BE2C (cell line): ENCODE results near the gene KRT34.

Experiments
- DNase-seq: peaks from one replicate; pipeline ENCODE4 v3.0.0-alpha.2; 2020
- H3K27me3 ChIP-seq: fragments of 250-450 bp; sonication (Bioruptor Pico); 2 replicates; pipeline ENCODE4 v1.5.1; 2020; ENCODE audit warnings: mild to moderate bottlenecking
- H3K36me3 ChIP-seq: fragments of 250-450 bp; sonication (Bioruptor Pico); 2 replicates; pipeline ENCODE4 v1.5.1; 2020; ENCODE audit warnings: mild to moderate bottlenecking
- H3K4me1 ChIP-seq: fragments of 250-450 bp; sonication (Bioruptor Pico); 2 replicates; pipeline ENCODE4 v1.5.1; 2020
- H3K4me3 ChIP-seq: 2 replicates; pipeline ENCODE4 v1.5.1; 2011; ENCODE audit warnings: low read depth, low read length
- H3K9me3 ChIP-seq: fragments of 250-450 bp; sonication (Bioruptor Pico); 2 replicates; pipeline ENCODE4 v1.5.1; 2020
- CTCF ChIP-seq: IDR thresholded peaks from 2 replicates; pipeline ENCODE4 v1.5.1; 2012; ENCODE audit warnings: mild to moderate bottlenecking, low read depth, low read length

KRT34 gene

GRCh38 chr17:41416479-41416878, 34.4 kb upstream of the KRT34 start:
- H3K36me3 ChIP-seq = no peaks in the 10 kb centered on the region
- no peaks in the 10 kb centered on the region for H3K9me3 ChIP-seq
- no peak for DNase-seq
- no peak overlapping the region for H3K4me3 ChIP-seq
- TF ChIP-seq CTCF = no peak
- peaks cover 8% of the 10 kb centered on the region for H3K4me1 ChIP-seq
- H3K27me3 ChIP-seq = no peaks in the 10 kb centered on the region

- no peak overlapping the region for H3K4me3 ChIP-seq
- H3K27me3 ChIP-seq = no peaks in the 10 kb centered on the region
- peaks cover 3% of the 10 kb centered on the region for H3K4me1 ChIP-seq
- H3K9me3 ChIP-seq = no peaks in the 10 kb centered on the region
- no peak for DNase-seq
- TF ChIP-seq CTCF = no peak
- H3K36me3 ChIP-seq = no peaks in the 10 kb centered on the region
These were observed 33.8 kb upstream of the KRT34 start for GRCh38 chr17:41415833-41416335.

DNA sequence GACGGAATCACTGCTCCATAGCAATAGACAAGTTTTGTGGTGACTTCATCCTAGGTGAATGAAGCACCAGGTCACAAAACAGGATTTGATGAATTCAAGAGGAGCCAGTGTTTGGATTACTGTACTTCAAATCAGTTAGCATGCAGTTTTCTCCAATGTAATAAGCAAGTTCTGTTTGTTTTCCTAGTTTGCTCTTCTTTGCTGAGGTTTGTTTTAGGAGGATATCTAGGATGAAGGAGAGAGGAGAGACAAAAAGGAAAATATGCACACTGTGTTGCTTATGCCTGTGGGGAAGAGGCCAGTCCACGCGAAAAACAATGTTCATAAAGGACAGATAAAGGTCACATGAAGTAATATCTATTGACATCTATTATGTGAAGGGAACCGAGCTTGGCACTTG, 33.3 kb upstream of the KRT34 start:
- H3K4me3 ChIP-seq = no peak overlapping the region
- no peaks in the 10 kb centered on the region for H3K27me3 ChIP-seq
- no peak for DNase-seq
- H3K36me3 ChIP-seq = no peaks in the 10 kb centered on the region
- TF ChIP-seq CTCF = no peak
- no peaks in the 10 kb centered on the region for H3K4me1 ChIP-seq
- H3K9me3 ChIP-seq = no peaks in the 10 kb centered on the region

DNA sequence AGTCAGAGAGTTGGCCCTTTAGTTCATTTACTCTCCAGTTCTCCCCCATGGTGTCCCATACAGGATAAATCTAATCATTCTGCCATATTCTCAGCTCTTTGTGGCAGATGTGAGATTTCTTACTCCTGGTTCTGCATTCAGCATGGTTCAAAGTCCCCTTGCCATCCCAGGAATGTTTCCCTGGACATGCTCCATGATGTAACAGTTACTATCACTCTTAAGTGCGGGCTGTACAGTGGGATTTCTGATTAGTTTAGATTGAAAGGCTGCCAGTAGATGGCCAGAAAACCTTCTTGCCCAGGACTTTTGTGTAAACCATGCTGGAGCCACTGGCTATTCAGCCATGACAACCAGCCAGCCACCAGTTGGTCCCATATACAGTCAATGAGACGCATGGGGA, 31.9 kb upstream of the KRT34 start:
- H3K27me3 ChIP-seq = no peaks in the 10 kb centered on the region
- TF ChIP-seq CTCF = no peak
- H3K4me3 ChIP-seq = no peak overlapping the region
- no peaks in the 10 kb centered on the region for H3K4me1 ChIP-seq
- H3K36me3 ChIP-seq = no peaks in the 10 kb centered on the region
- DNase-seq = no peak
- H3K9me3 ChIP-seq = no peaks in the 10 kb centered on the region

- DNase-seq = no peak
- H3K27me3 ChIP-seq = no peaks in the 10 kb centered on the region
- H3K9me3 ChIP-seq = no peaks in the 10 kb centered on the region
- TF ChIP-seq CTCF = no peak
- H3K4me3 ChIP-seq = no peak overlapping the region
- H3K36me3 ChIP-seq = no peaks in the 10 kb centered on the region
- no peaks in the 10 kb centered on the region for H3K4me1 ChIP-seq
These were observed 31.3 kb upstream of the KRT34 start for GRCh38 chr17:41413353-41413957.

DNA sequence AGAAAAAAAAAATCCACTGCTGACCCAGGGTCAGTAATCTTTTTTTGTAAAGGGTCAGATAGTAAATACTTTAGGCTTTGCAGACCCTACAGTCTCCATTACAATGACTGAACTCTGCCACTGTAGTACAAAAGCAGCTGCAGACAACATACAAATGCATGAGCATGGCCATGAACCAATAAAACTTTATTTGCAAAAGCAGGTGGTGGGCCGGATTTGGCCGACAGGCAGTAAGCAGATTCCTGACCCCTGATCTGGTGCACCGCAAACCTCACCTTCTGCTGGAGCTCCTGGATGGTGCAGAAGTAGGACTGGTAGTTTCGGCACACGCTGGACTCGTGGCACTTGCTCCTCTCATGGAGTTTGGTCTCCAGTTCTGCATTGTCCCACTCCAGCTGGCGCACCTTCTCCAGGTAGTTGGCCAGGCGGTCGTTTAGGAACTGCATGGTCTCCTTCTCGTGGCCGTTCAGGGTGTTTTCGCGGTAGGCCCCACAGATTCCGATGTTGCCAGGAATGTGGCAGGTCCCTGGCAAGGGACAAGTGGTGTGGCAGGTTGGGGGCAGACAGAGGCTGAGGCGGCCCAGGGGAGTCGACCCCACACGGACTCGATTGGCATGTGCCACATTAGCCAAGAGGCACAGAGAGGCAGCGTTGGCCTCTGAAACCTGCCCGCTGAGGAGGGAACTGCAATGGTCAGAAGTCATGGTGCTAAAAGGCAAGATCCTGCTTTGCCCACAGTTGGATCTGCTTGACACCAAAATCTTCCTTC, 29.1 kb upstream of the KRT34 start:
- Histone ChIP-seq H3K4me3 (no peak overlapping the region), H3K36me3 (no peaks in the 10 kb centered on the region), H3K9me3 (no peaks in the 10 kb centered on the region), H3K27me3 (no peaks in the 10 kb centered on the region), H3K4me1 (no peaks in the 10 kb centered on the region)
- DNase-seq = no peak
- no peak for TF ChIP-seq CTCF
